Astrocyte (in vitro differentiated cells and primary cell): ENCODE data around the gene ZBTB39. TPM values are rescaled to one million over a fixed set of nuclear protein-coding genes. Genes with fewer than 3 reads are reported as not detected.
"Not testable (repeated sequence)": the region's sequence is repeated elsewhere in the genome, so short reads cannot be mapped to it uniquely, and the experiment has no call there.

Source experiments
- DNase-seq: peaks from one replicate; pipeline ENCODE4 v3.0.0-alpha.2; 2010; ENCODE audit warnings: low read depth
- FAIRE-seq: peaks from 2 replicates; lab custom pipeline; 2011; peaks lifted over from hg19 to GRCh38; lab: Jason Lieb, UNC
- H2AFZ ChIP-seq: 2 replicates; pipeline ENCODE4 v1.6.0; 2012; ENCODE audit warnings: low read depth, low read length, inconsistent platforms
- H3K27ac ChIP-seq: 2 replicates; pipeline ENCODE4 v1.5.1; 2011; ENCODE audit warnings: low read depth, low read length, inconsistent platforms
- H3K27me3 ChIP-seq: 2 replicates; pipeline ENCODE4 v1.6.0; 2011; ENCODE audit warnings: low read length, inconsistent platforms; ENCODE audit not compliant: insufficient read depth
- H3K36me3 ChIP-seq: 2 replicates; pipeline ENCODE4 v1.5.1; 2011; ENCODE audit warnings: low read length, inconsistent platforms; ENCODE audit not compliant: insufficient read depth
- H3K4me1 ChIP-seq: 2 replicates; pipeline ENCODE4 v1.5.1; 2011; ENCODE audit warnings: low read length, inconsistent platforms; ENCODE audit not compliant: insufficient read depth
- H3K4me2 ChIP-seq: 2 replicates; pipeline ENCODE4 v1.6.0; 2012; ENCODE audit warnings: low read length, inconsistent platforms
- H3K4me3 ChIP-seq: 2 replicates; pipeline ENCODE4 v1.5.1; 2011; ENCODE audit warnings: low read depth, mild to moderate bottlenecking, low read length, inconsistent platforms; ENCODE audit not compliant: insufficient read depth
- H3K79me2 ChIP-seq: 2 replicates; pipeline ENCODE4 v1.6.0; 2012; ENCODE audit warnings: mild to moderate bottlenecking, low read length, inconsistent platforms; ENCODE audit not compliant: insufficient read depth
- H3K9ac ChIP-seq: 2 replicates; pipeline ENCODE4 v1.6.0; 2012; ENCODE audit warnings: mild to moderate bottlenecking, low read length, inconsistent platforms
- H3K9me3 ChIP-seq: 2 replicates; pipeline ENCODE4 v1.5.1; 2012; ENCODE audit warnings: low read depth, mild to moderate bottlenecking, low read length, inconsistent platforms; ENCODE audit not compliant: insufficient read depth
- H4K20me1 ChIP-seq: 2 replicates; pipeline ENCODE4 v1.6.0; 2012; ENCODE audit warnings: low read length, inconsistent platforms; ENCODE audit not compliant: insufficient read depth
- H3K27ac Mint-ChIP-seq: one replicate; pipeline ENCODE4 v1.8.0; 2021; ENCODE audit warnings: mild to moderate bottlenecking, mixed read lengths; ENCODE audit not compliant: unreplicated experiment
- H3K27me3 Mint-ChIP-seq: one replicate; pipeline ENCODE4 v1.8.0; 2021; ENCODE audit warnings: low read depth, mixed read lengths; ENCODE audit not compliant: unreplicated experiment
- H3K36me3 Mint-ChIP-seq: one replicate; pipeline ENCODE4 v1.8.0; 2021; ENCODE audit warnings: low read depth, mixed read lengths; ENCODE audit not compliant: unreplicated experiment
- H3K4me1 Mint-ChIP-seq: one replicate; pipeline ENCODE4 v1.8.0; 2021; ENCODE audit warnings: low read depth, mixed read lengths; ENCODE audit not compliant: unreplicated experiment
- H3K4me3 Mint-ChIP-seq: one replicate; pipeline ENCODE4 v1.8.0; 2021; ENCODE audit warnings: mild to moderate bottlenecking, moderate library complexity, mixed read lengths; ENCODE audit not compliant: unreplicated experiment
- H3K9me3 Mint-ChIP-seq: one replicate; pipeline ENCODE4 v1.8.0; 2021; ENCODE audit warnings: mild to moderate bottlenecking, mixed read lengths; ENCODE audit not compliant: unreplicated experiment
- CTCF ChIP-seq: IDR thresholded peaks from 2 replicates; pipeline ENCODE4 v1.5.1; 2011; ENCODE audit warnings: low read depth, mild to moderate bottlenecking, inconsistent platforms, low read length, moderate library complexity; ENCODE audit not compliant: insufficient read depth
- EZH2 ChIP-seq: IDR thresholded peaks from 2 replicates; pipeline ENCODE4 v1.6.1; 2012; ENCODE audit warnings: mild to moderate bottlenecking, low read length, inconsistent platforms; ENCODE audit not compliant: insufficient read depth
- total RNA-seq: library from RNA; stranded (reverse); gene quantifications from 2 replicates; pipeline ENCODE4 v1.2.1, GENCODE V29; 2021

The ZBTB39 gene
- total RNA-seq, 1 donor from 2014 or later = 9.8 TPM

GRCh38 chr12:56980268-56980667 is 26.1 kb downstream of the ZBTB39 start:
- no peak overlapping the region for H3K4me3 Mint-ChIP-seq
- Histone ChIP-seq H3K9me3 (no peaks in the 10 kb centered on the region), H4K20me1 (no peaks in the 10 kb centered on the region), H3K79me2 (no peaks in the 10 kb centered on the region), H3K27me3 (no peaks in the 10 kb centered on the region), H2AFZ (no peak overlapping the region), H3K4me3 (no peak overlapping the region), H3K36me3 (no peaks in the 10 kb centered on the region), H3K27ac (no peak overlapping the region), H3K9ac (no peak overlapping the region), H3K4me2 (no peak overlapping the region), H3K4me1 (no peaks in the 10 kb centered on the region)
- H3K27me3 Mint-ChIP-seq = no peaks in the 10 kb centered on the region
- DNase-seq = no peak
- TF ChIP-seq EZH2 = no peak
- no peak for TF ChIP-seq CTCF
- H3K9me3 Mint-ChIP-seq = no peaks in the 10 kb centered on the region
- no peak overlapping the region for H3K27ac Mint-ChIP-seq
- peaks cover 3% of the 10 kb centered on the region for H3K36me3 Mint-ChIP-seq
- peaks cover 7% of the 10 kb centered on the region for H3K4me1 Mint-ChIP-seq
- FAIRE-seq = no peak

GRCh38 chr12:56979628-56980027 is 26.7 kb downstream of the ZBTB39 start:
- Histone ChIP-seq H3K4me1 (no peaks in the 10 kb centered on the region), H3K27ac (no peak overlapping the region), H3K27me3 (no peaks in the 10 kb centered on the region), H3K9ac (no peak overlapping the region), H2AFZ (no peak overlapping the region), H3K4me3 (no peak overlapping the region), H3K9me3 (no peaks in the 10 kb centered on the region), H3K36me3 (no peaks in the 10 kb centered on the region), H4K20me1 (no peaks in the 10 kb centered on the region), H3K79me2 (no peaks in the 10 kb centered on the region), H3K4me2 (no peak overlapping the region)
- Mint-ChIP-seq H3K9me3 (no peaks in the 10 kb centered on the region), H3K27me3 (no peaks in the 10 kb centered on the region), H3K27ac (peak overlapping the region; percentile 41), H3K4me1 (peaks cover 7% of the 10 kb centered on the region), H3K36me3 (peaks cover 3% of the 10 kb centered on the region), H3K4me3 (no peak overlapping the region)
- DNase-seq = no peak
- FAIRE-seq = no peak
- TF ChIP-seq CTCF (no peak), EZH2 (no peak)

GRCh38 chr12:56978397-56979138 is 27.8 kb downstream of the ZBTB39 start:
- H3K79me2 ChIP-seq = no peaks in the 10 kb centered on the region
- no peaks in the 10 kb centered on the region for H4K20me1 ChIP-seq
- H3K27me3 ChIP-seq = no peaks in the 10 kb centered on the region
- H3K4me3 ChIP-seq = no peak overlapping the region
- no peak overlapping the region for H3K4me3 Mint-ChIP-seq
- H3K36me3 ChIP-seq = no peaks in the 10 kb centered on the region
- no peak for TF ChIP-seq CTCF
- no peak for TF ChIP-seq EZH2
- peaks cover 7% of the 10 kb centered on the region for H3K4me1 Mint-ChIP-seq
- no peak for FAIRE-seq
- no peak for DNase-seq
- H3K27ac ChIP-seq = no peak overlapping the region
- no peaks in the 10 kb centered on the region for H3K9me3 Mint-ChIP-seq
- no peaks in the 10 kb centered on the region for H3K9me3 ChIP-seq
- H3K27me3 Mint-ChIP-seq = no peaks in the 10 kb centered on the region
- peaks cover 3% of the 10 kb centered on the region for H3K36me3 Mint-ChIP-seq
- H3K27ac Mint-ChIP-seq = no peak overlapping the region
- H3K4me1 ChIP-seq = no peaks in the 10 kb centered on the region
- no peak overlapping the region for H3K4me2 ChIP-seq
- no peak overlapping the region for H2AFZ ChIP-seq
- H3K9ac ChIP-seq = no peak overlapping the region

- H3K4me3 Mint-ChIP-seq, H3K4me2 ChIP-seq, H3K4me3 ChIP-seq, H3K79me2 ChIP-seq, H3K27me3 Mint-ChIP-seq, H4K20me1 ChIP-seq, FAIRE-seq, H2AFZ ChIP-seq, H3K27me3 ChIP-seq, H3K27ac ChIP-seq, H3K36me3 Mint-ChIP-seq, H3K36me3 ChIP-seq, H3K4me1 Mint-ChIP-seq, H3K27ac Mint-ChIP-seq, DNase-seq, H3K9ac ChIP-seq, H3K9me3 ChIP-seq, H3K4me1 ChIP-seq, H3K9me3 Mint-ChIP-seq: not testable (repeated sequence)
Observed at GRCh38 chr12:56977361-56977760, 29.0 kb downstream of the ZBTB39 start.
